Body of pancreas (tissue), 4 donors: ENCODE results near the gene SCUBE1. TPM values are rescaled to one million over a fixed set of nuclear protein-coding genes. Genes with fewer than 3 reads are reported as not detected.

ENCODE experiments used
- ATAC-seq: fragments of 150-250 bp; one replicate; pipeline ENCODE4 v1.9.1; 2016
- DNase-seq, 4 donors: peaks; one replicate each; pipeline ENCODE4 v3.0.0-alpha.2; 2019
- H3K27ac ChIP-seq, 4 donors: fragments of 200-600 bp; sonication (generic); 1 replicate in 3 of 4; 2 replicates in 1 of 4; pipeline versions ENCODE4 v1.5.1 to v1.6.1; 2016 to 2019; ENCODE audit warnings: mild to moderate bottlenecking in 1 of 4, mixed read lengths in 1 of 4, moderate library complexity in 1 of 4
- H3K27me3 ChIP-seq, 2 donors: fragments of 200-600 bp; sonication (generic); one replicate each; pipeline ENCODE4 v1.6.0; 2016; ENCODE audit warnings: mild to moderate bottlenecking in 1 of 2
- H3K36me3 ChIP-seq, 2 donors: fragments of 200-600 bp; sonication (generic); replicated peaks in 1 of 2; 2 replicates each; pipeline ENCODE4 v1.5.1; 2016; ENCODE audit warnings: low read depth in 2 of 2; ENCODE audit not compliant: insufficient read depth in 1 of 2
- H3K4me1 ChIP-seq: fragments of 200-600 bp; sonication (generic); one replicate; pipeline ENCODE4 v1.6.0; 2016
- H3K4me3 ChIP-seq, 2 donors: fragments of 200-600 bp; sonication (generic); 1 replicate in 1 of 2; 2 replicates in 1 of 2; pipeline ENCODE4 v1.5.1; 2016 to 2019
- H3K9me3 ChIP-seq, 3 donors: fragments of 200-600 bp; sonication (generic); 1 replicate in 2 of 3; 2 replicates in 1 of 3; pipeline ENCODE4 v1.5.1; 2016
- CTCF ChIP-seq, 7 experiments: fragments of 450-650 bp in 4 of 7; fragments of 200-600 bp in 3 of 7; sonication (generic) in 3 of 7; IDR thresholded peaks; one replicate each; pipeline ENCODE4 v1.5.1; 2016 to 2019; ENCODE audit warnings: antibody characterized with exemption in 7 of 7
- POLR2A ChIP-seq, 3 donors: fragments of 450-650 bp; IDR thresholded peaks; one replicate each; pipeline ENCODE4 v1.6.1; 2016; ENCODE audit warnings: antibody characterized with exemption in 3 of 3, mild to moderate bottlenecking in 2 of 3
- WGBS, 2 donors: methylation state at CpG; one replicate each; pipeline ENCODE4 v1.1.5; 2017; 5-methylcytosine and 5-hydroxymethylcytosine counted together
- intact Hi-C: fragments of 100-400 bp; cut with DNase I; formaldehyde crosslinking; loops from one replicate; pipeline ENCODE4 v1.15.1; 2023
- total RNA-seq, 2 donors: library from RNA; depleted of rRNA; stranded (reverse); fragments of >200 nt; gene quantifications; one replicate each; pipeline ENCODE4 v1.1.0, GENCODE V29; 2016

The SCUBE1 gene
- total RNA-seq, 2 donors from 2014 or later, result under 0.01 to 0.26 TPM

DNA sequence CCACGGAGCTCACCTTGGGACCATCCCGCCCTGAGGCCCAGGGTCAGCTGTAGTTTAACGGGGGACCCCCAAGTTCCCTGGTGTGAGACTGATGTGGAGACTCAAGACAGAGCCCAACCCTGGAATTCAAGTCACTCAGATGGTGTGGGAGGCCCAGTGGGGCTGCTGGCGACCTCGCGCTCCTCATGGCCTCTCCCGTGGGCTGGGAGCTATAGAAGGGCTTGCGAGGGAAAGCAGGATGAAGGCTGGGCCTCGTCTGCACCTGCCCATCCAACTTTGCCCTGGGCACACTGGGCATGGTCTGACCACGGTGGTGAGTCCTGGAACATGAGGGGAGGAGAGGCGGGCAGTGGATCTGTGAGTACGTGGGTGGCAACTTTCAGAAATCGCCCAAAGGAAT, 142.6 kb downstream of the SCUBE1 start:
- ATAC-seq (no peak), DNase-seq (no peak)
- 76% methylated on average over 8 to 13 of the region's 13 CpGs for WGBS, 2 donors
- Histone ChIP-seq H3K27me3 (no peaks in the 10 kb centered on the region), H3K4me3 (no peak overlapping the region), H3K36me3 (no peaks in the 10 kb centered on the region), H3K9me3 (no peaks in the 10 kb centered on the region), H3K4me1 (no peaks in the 10 kb centered on the region), H3K27ac (no peak overlapping the region)
- intact Hi-C loops, result no loop called here
- TF ChIP-seq POLR2A (IDR thresholded peaks at IDR 0.05) (no peak), CTCF (IDR thresholded peaks at IDR 0.05) (no peak)

- no peak for ATAC-seq
- TF ChIP-seq CTCF (IDR thresholded peaks at IDR 0.05), result no peak
- no peak for TF ChIP-seq POLR2A (IDR thresholded peaks at IDR 0.05)
These were observed 143.1 kb downstream of the SCUBE1 start for GRCh38 chr22:43200031-43200430.

GRCh38 chr22:43199541-43199940, 143.6 kb downstream of the SCUBE1 start:
- DNase-seq, result no peak
- Histone ChIP-seq H3K4me3 (no peak overlapping the region), H3K27ac (no peak overlapping the region), H3K9me3 (no peaks in the 10 kb centered on the region), H3K4me1 (no peaks in the 10 kb centered on the region), H3K36me3 (no peaks in the 10 kb centered on the region), H3K27me3 (no peaks in the 10 kb centered on the region)
- WGBS, 2 donors, result 71 to 92% methylated on average over 2 to 11 of the region's 11 CpGs
- no peak for TF ChIP-seq POLR2A (IDR thresholded peaks at IDR 0.05)
- TF ChIP-seq CTCF (IDR thresholded peaks at IDR 0.05), result no peak
- intact Hi-C loops, result no loop called here
- ATAC-seq, result no peak

More at GRCh38 chr22:43200031-43200430, 143.1 kb downstream of the SCUBE1 start:
- Histone ChIP-seq H3K4me3 (no peak overlapping the region), H3K4me1 (no peaks in the 10 kb centered on the region), H3K36me3 (no peaks in the 10 kb centered on the region), H3K9me3 (no peaks in the 10 kb centered on the region), H3K27ac (no peak overlapping the region), H3K27me3 (no peaks in the 10 kb centered on the region)
- DNase-seq, result no peak
- WGBS, 2 donors, result 83 to 87% methylated on average over 6 to 17 of the region's 17 CpGs
- intact Hi-C loops, result no loop called here

DNA sequence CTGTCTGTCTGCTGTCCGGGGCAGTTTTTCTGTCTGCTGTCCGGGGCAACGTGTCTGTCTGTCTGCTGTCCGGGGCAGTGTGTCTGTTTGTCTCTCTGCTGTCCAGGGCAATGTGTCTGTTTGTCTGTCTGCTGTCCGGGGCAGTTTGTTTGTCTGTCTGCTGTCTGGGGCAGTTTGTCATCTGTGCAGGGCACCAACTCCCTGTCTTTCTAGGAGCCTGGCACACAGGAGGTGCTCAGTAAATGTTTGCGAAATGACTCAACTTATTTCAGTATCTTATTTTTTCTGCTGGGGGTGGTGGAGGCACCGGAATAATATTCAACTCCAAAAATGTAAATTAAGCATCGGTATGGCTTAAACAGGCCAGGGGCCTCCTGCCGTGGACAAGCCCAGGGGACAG, 144.2 kb downstream of the SCUBE1 start:
- no peaks in the 10 kb centered on the region for H3K4me1 ChIP-seq
- DNase-seq, result no peak
- H3K27ac ChIP-seq, result no peak overlapping the region
- no peaks in the 10 kb centered on the region for H3K9me3 ChIP-seq
- no peak for TF ChIP-seq POLR2A (IDR thresholded peaks at IDR 0.05)
- TF ChIP-seq CTCF (IDR thresholded peaks at IDR 0.05), result no peak
- no peaks in the 10 kb centered on the region for H3K36me3 ChIP-seq
- intact Hi-C loops, result no loop called here
- 66 to 69% methylated on average over 9 of the region's 9 CpGs for WGBS, 2 donors
- H3K27me3 ChIP-seq, result no peaks in the 10 kb centered on the region
- H3K4me3 ChIP-seq, result no peak overlapping the region
- no peak for ATAC-seq

- H3K4me1 ChIP-seq, result no peaks in the 10 kb centered on the region
- no peak overlapping the region for H3K4me3 ChIP-seq
- WGBS, 2 donors, result 63 to 64% methylated on average over 3 to 5 of the region's 5 CpGs
- no peaks in the 10 kb centered on the region for H3K9me3 ChIP-seq
- no peaks in the 10 kb centered on the region for H3K36me3 ChIP-seq
- H3K27me3 ChIP-seq, result no peaks in the 10 kb centered on the region
- no peak for DNase-seq
- H3K27ac ChIP-seq, result no peak overlapping the region
- intact Hi-C loops, result no loop called here
- no peak for TF ChIP-seq CTCF (IDR thresholded peaks at IDR 0.05)
- no peak for ATAC-seq
These were observed 145.0 kb downstream of the SCUBE1 start for GRCh38 chr22:43198126-43198525.
